Immature natural killer cell (primary cell): ENCODE data around the gene CYGB. TPM values are rescaled to one million over a fixed set of nuclear protein-coding genes. Genes with fewer than 3 reads are reported as not detected.

Experiments
- DNase-seq, 3 donors: peaks; one replicate each; pipeline ENCODE4 v3.0.0; 2022; ENCODE audit warnings: mixed read lengths in 1 of 3
- H3K27ac Mint-ChIP-seq, 6 donors: one replicate each; pipeline ENCODE4 v1.8.0; 2020; ENCODE audit warnings: mixed read lengths in 6 of 6, mild to moderate bottlenecking in 5 of 6, inconsistent platforms in 4 of 6, moderate library complexity in 3 of 6
- H3K27me3 Mint-ChIP-seq, 3 donors: one replicate each; pipeline ENCODE4 v1.8.0; 2020 to 2021; ENCODE audit warnings: low read depth in 3 of 3, mild to moderate bottlenecking in 3 of 3, mixed read lengths in 3 of 3, moderate library complexity in 3 of 3, inconsistent platforms in 1 of 3
- H3K36me3 Mint-ChIP-seq, 3 donors: one replicate each; pipeline ENCODE4 v1.8.0; 2020; ENCODE audit warnings: mixed read lengths in 3 of 3, inconsistent platforms in 2 of 3, mild to moderate bottlenecking in 2 of 3
- H3K4me1 Mint-ChIP-seq, 2 donors: one replicate each; pipeline ENCODE4 v1.8.0; 2020; ENCODE audit warnings: inconsistent platforms in 2 of 2, mild to moderate bottlenecking in 2 of 2, mixed read lengths in 2 of 2, moderate library complexity in 1 of 2
- H3K4me3 Mint-ChIP-seq, 5 donors: one replicate each; pipeline ENCODE4 v1.8.0; 2020; ENCODE audit warnings: mild to moderate bottlenecking in 5 of 5, mixed read lengths in 5 of 5, inconsistent platforms in 3 of 5, moderate library complexity in 3 of 5
- H3K9me3 Mint-ChIP-seq, 6 donors: one replicate each; pipeline ENCODE4 v1.8.0; 2020; ENCODE audit warnings: mild to moderate bottlenecking in 6 of 6, mixed read lengths in 6 of 6, inconsistent platforms in 4 of 6, moderate library complexity in 3 of 6
- polyA plus RNA-seq, 3 donors: library from polyadenylated mRNA; unstranded; fragments of 300-500 nt; fragmentation: Illumina TruSeq; gene quantifications; one replicate each; pipeline ENCODE4 v1.2.3, GENCODE V29; 2021

The CYGB gene
- polyA plus RNA-seq, 3 donors from 2014 or later, result 0.09 to 0.41 TPM; not detected in 1

GRCh38 chr17:76553178-76553908 is 15.8 kb upstream of the CYGB start:
- no peak overlapping the region for H3K27ac Mint-ChIP-seq
- no peak for DNase-seq
- peaks cover 7 to 15% (median 8%) of the 10 kb centered on the region in 3 donors for H3K27me3 Mint-ChIP-seq
- H3K36me3 Mint-ChIP-seq, result no peaks in the 10 kb centered on the region
- peaks cover 21 to 28% of the 10 kb centered on the region in 2 donors for H3K4me1 Mint-ChIP-seq
- H3K4me3 Mint-ChIP-seq, result no peak overlapping the region
- H3K9me3 Mint-ChIP-seq, result no peaks in the 10 kb centered on the region

- peaks cover 0 to 2% (median 1%) of the 10 kb centered on the region in 3 donors for H3K27me3 Mint-ChIP-seq
- H3K27ac Mint-ChIP-seq, result peak overlapping the region in 1 of 6 donors; percentile 24
- no peak for DNase-seq
- peaks cover 6 to 11% of the 10 kb centered on the region in 2 donors for H3K4me1 Mint-ChIP-seq
- no peaks in the 10 kb centered on the region for H3K36me3 Mint-ChIP-seq
- no peaks in the 10 kb centered on the region for H3K9me3 Mint-ChIP-seq
- no peak overlapping the region for H3K4me3 Mint-ChIP-seq
Observed at GRCh38 chr17:76551685-76552084, 14.2 kb upstream of the CYGB start.

GRCh38 chr17:76550712-76551615 is 13.5 kb upstream of the CYGB start:
- Mint-ChIP-seq H3K9me3 (no peaks in the 10 kb centered on the region), H3K27ac (no peak overlapping the region), H3K36me3 (no peaks in the 10 kb centered on the region), H3K4me3 (no peak overlapping the region), H3K4me1 (peaks cover 3 to 5% of the 10 kb centered on the region in 2 donors), H3K27me3 (no peaks in the 10 kb centered on the region)
- no peak for DNase-seq

GRCh38 chr17:76549539-76549938 is 12.0 kb upstream of the CYGB start:
- no peak for DNase-seq
- H3K27me3 Mint-ChIP-seq, result peaks cover 0 to 2% (median 1%) of the 10 kb centered on the region in 3 donors
- H3K4me1 Mint-ChIP-seq, result peaks cover 2% of the 10 kb centered on the region in 2 donors
- no peak overlapping the region for H3K27ac Mint-ChIP-seq
- no peaks in the 10 kb centered on the region for H3K36me3 Mint-ChIP-seq
- no peak overlapping the region for H3K4me3 Mint-ChIP-seq
- no peaks in the 10 kb centered on the region for H3K9me3 Mint-ChIP-seq

- H3K4me1 Mint-ChIP-seq, result peaks cover 2 to 6% of the 10 kb centered on the region in 2 donors
- H3K4me3 Mint-ChIP-seq, result no peak overlapping the region
- H3K36me3 Mint-ChIP-seq, result no peaks in the 10 kb centered on the region
- H3K27ac Mint-ChIP-seq, result no peak overlapping the region
- peaks cover 0 to 2% (median 1%) of the 10 kb centered on the region in 3 donors for H3K27me3 Mint-ChIP-seq
- DNase-seq, result no peak
- no peaks in the 10 kb centered on the region for H3K9me3 Mint-ChIP-seq
Observed at GRCh38 chr17:76549215-76549518, 11.7 kb upstream of the CYGB start.

- Mint-ChIP-seq H3K4me1 (peaks cover 8 to 12% of the 10 kb centered on the region in 2 donors), H3K27ac (no peak overlapping the region), H3K27me3 (peaks cover 0 to 2% (median 1%) of the 10 kb centered on the region in 3 donors), H3K9me3 (no peaks in the 10 kb centered on the region), H3K4me3 (no peak overlapping the region), H3K36me3 (no peaks in the 10 kb centered on the region)
- DNase-seq, result no peak
Observed at GRCh38 chr17:76548378-76549214, 11.1 kb upstream of the CYGB start.

- H3K4me3 Mint-ChIP-seq, result no peak overlapping the region
- DNase-seq, result no peak
- H3K36me3 Mint-ChIP-seq, result no peaks in the 10 kb centered on the region
- H3K9me3 Mint-ChIP-seq, result no peaks in the 10 kb centered on the region
- H3K27me3 Mint-ChIP-seq, result peaks cover 0 to 2% (median 1%) of the 10 kb centered on the region in 3 donors
- peaks cover 9 to 17% of the 10 kb centered on the region in 2 donors for H3K4me1 Mint-ChIP-seq
- H3K27ac Mint-ChIP-seq, result no peak overlapping the region
Observed at GRCh38 chr17:76547642-76548202, 10.2 kb upstream of the CYGB start.

GRCh38 chr17:76547183-76547641 is 9.7 kb upstream of the CYGB start:
- Mint-ChIP-seq H3K4me3 (no peak overlapping the region), H3K4me1 (peaks cover 11 to 17% of the 10 kb centered on the region in 2 donors), H3K36me3 (no peaks in the 10 kb centered on the region), H3K27ac (peak overlapping the region in 2 of 6 donors; percentile 50 to 53), H3K27me3 (peaks cover 0 to 2% (median 2%) of the 10 kb centered on the region in 3 donors), H3K9me3 (no peaks in the 10 kb centered on the region)
- DNase-seq, result peak; percentile 68 to 69 (median 68)

GRCh38 chr17:76546556-76547182 is 9.2 kb upstream of the CYGB start:
- no peaks in the 10 kb centered on the region for H3K9me3 Mint-ChIP-seq
- H3K27me3 Mint-ChIP-seq, result peaks cover 0 to 3% (median 2%) of the 10 kb centered on the region in 3 donors
- peak overlapping the region in 1 of 5 donors; percentile 7 for H3K4me3 Mint-ChIP-seq
- no peaks in the 10 kb centered on the region for H3K36me3 Mint-ChIP-seq
- no peak for DNase-seq
- H3K4me1 Mint-ChIP-seq, result peaks cover 11 to 17% of the 10 kb centered on the region in 2 donors
- peak overlapping the region in 5 of 6 donors; percentile 19 to 71 (median 50) for H3K27ac Mint-ChIP-seq

- H3K27ac Mint-ChIP-seq, result peak overlapping the region in 3 of 6 donors; percentile 19 to 71 (median 40)
- H3K9me3 Mint-ChIP-seq, result no peaks in the 10 kb centered on the region
- no peak overlapping the region for H3K4me3 Mint-ChIP-seq
- peaks cover 11 to 17% of the 10 kb centered on the region in 2 donors for H3K4me1 Mint-ChIP-seq
- peaks cover 0 to 4% (median 2%) of the 10 kb centered on the region in 3 donors for H3K27me3 Mint-ChIP-seq
- DNase-seq, result no peak
- H3K36me3 Mint-ChIP-seq, result no peaks in the 10 kb centered on the region
Observed at GRCh38 chr17:76545918-76546555, 8.5 kb upstream of the CYGB start.

GRCh38 chr17:76544546-76545365 is 7.2 kb upstream of the CYGB start:
- H3K27ac Mint-ChIP-seq, result no peak overlapping the region
- no peaks in the 10 kb centered on the region for H3K9me3 Mint-ChIP-seq
- H3K4me1 Mint-ChIP-seq, result peaks cover 11 to 17% of the 10 kb centered on the region in 2 donors
- H3K4me3 Mint-ChIP-seq, result no peak overlapping the region
- H3K36me3 Mint-ChIP-seq, result no peaks in the 10 kb centered on the region
- DNase-seq, result no peak
- H3K27me3 Mint-ChIP-seq, result peaks cover 0 to 9% (median 5%) of the 10 kb centered on the region in 3 donors
